ENCODE data around the gene CNTN1.

DNA sequence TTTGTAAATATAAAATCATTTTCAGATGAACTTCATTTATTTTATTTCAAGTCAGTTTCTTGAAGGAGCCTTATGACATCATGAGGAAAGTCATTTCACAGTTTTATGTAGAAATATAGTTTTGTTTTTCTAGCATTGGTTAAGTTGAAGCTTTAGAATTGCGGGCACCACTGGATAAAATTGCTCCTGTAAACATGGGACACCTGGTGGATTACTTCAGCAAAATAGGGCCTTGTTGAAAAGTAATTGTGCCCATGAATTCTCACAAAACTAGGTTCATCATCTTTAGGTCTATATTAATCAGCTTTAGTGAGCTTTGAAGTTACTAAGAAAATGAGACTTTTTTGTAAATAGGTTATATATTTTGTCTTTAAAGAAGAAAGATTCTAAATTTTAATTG lies 25.3 kb downstream of the CNTN1 start:
- TF ChIP-seq POLR2A (IDR thresholded peaks at IDR 0.05; ENCODE audit: low read depth, low read length) (no peak), POLR2AphosphoS5 (IDR thresholded peaks at IDR 0.05; ENCODE audit: low read depth, low read length) (no peak)

All from GM12891 (cell line).